Cardiac muscle cell (in vitro differentiated cells and primary cell): ENCODE data around the gene CNTRL. TPM values are rescaled to one million over a fixed set of nuclear protein-coding genes. Genes with fewer than 3 reads are reported as not detected.
A peak's percentile ranks its signal among the peaks of the same experiment; 100 is the strongest.

Experiments
- DNase-seq, 2 donors: peaks; one replicate each; pipeline versions ENCODE4 v3.0.0 to v3.0.0-alpha.2; 2010 to 2017; ENCODE audit warnings: low read depth in 1 of 2, low spot score in 1 of 2
- H3K27ac ChIP-seq: fragments of 200-600 bp; sonication (generic); 2 replicates; pipeline ENCODE4 v1.5.1; 2016
- H3K27me3 ChIP-seq: fragments of 200-600 bp; sonication (generic); 2 replicates; pipeline ENCODE4 v1.6.0; 2016; ENCODE audit warnings: control low read depth
- H3K36me3 ChIP-seq: fragments of 200-600 bp; sonication (generic); 2 replicates; pipeline ENCODE4 v1.5.1; 2016; ENCODE audit warnings: control low read depth
- H3K4me1 ChIP-seq: fragments of 200-600 bp; sonication (generic); 2 replicates; pipeline ENCODE4 v1.8.1; 2017; ENCODE audit warnings: low read depth, mild to moderate bottlenecking, mixed run types
- H3K4me3 ChIP-seq: fragments of 200-600 bp; sonication (generic); 2 replicates; pipeline ENCODE4 v1.5.1; 2016; ENCODE audit warnings: mild to moderate bottlenecking
- H3K9me3 ChIP-seq: fragments of 200-600 bp; sonication (generic); 2 replicates; pipeline ENCODE4 v1.5.1; 2017; ENCODE audit warnings: low read depth, mild to moderate bottlenecking, control low read depth
- CTCF ChIP-seq: IDR thresholded peaks from 2 replicates; pipeline ENCODE4 v1.5.1; 2012; ENCODE audit warnings: low read depth, mild to moderate bottlenecking, low read length
- polyA plus RNA-seq: library from polyadenylated mRNA; unstranded; fragments of >200 nt; fragmentation: Nextera tagmentation; extraction: Ambion mirVana; gene quantifications from 2 replicates; pipeline ENCODE4 v1.2.1, GENCODE V29; 2016
- total RNA-seq: library from RNA; depleted of rRNA; stranded (reverse); fragments of >200 nt; gene quantifications from 2 replicates; pipeline ENCODE4 v1.2.3, GENCODE V29; 2016

The CNTRL gene
- total and polyA plus RNA-seq, 2 experiments from 2014 or later, result 6.3 to 24.6 TPM

GRCh38 chr9:121204121-121204520 is 129.4 kb downstream of the CNTRL start:
- Histone ChIP-seq H3K4me3 (no peak overlapping the region), H3K27me3 (no peaks in the 10 kb centered on the region), H3K27ac (no peak overlapping the region), H3K36me3 (no peaks in the 10 kb centered on the region), H3K4me1 (peaks cover 13% of the 10 kb centered on the region), H3K9me3 (no peaks in the 10 kb centered on the region)
- no peak for DNase-seq
- TF ChIP-seq CTCF, result no peak

GRCh38 chr9:121204611-121205010 is 129.9 kb downstream of the CNTRL start:
- Histone ChIP-seq H3K27me3 (no peaks in the 10 kb centered on the region), H3K36me3 (no peaks in the 10 kb centered on the region), H3K4me3 (no peak overlapping the region), H3K9me3 (no peaks in the 10 kb centered on the region), H3K27ac (no peak overlapping the region), H3K4me1 (peaks cover 8% of the 10 kb centered on the region)
- no peak for DNase-seq
- no peak for TF ChIP-seq CTCF

GRCh38 chr9:121206516-121207370 is 132.0 kb downstream of the CNTRL start:
- Histone ChIP-seq H3K27me3 (no peaks in the 10 kb centered on the region), H3K9me3 (no peaks in the 10 kb centered on the region), H3K4me3 (no peak overlapping the region), H3K36me3 (no peaks in the 10 kb centered on the region), H3K27ac (no peak overlapping the region), H3K4me1 (no peaks in the 10 kb centered on the region)
- peak in 1 of 2 donors; percentile 45 for DNase-seq
- TF ChIP-seq CTCF, result no peak

- no peaks in the 10 kb centered on the region for H3K4me1 ChIP-seq
- H3K4me3 ChIP-seq, result no peak overlapping the region
- no peak overlapping the region for H3K27ac ChIP-seq
- no peak for DNase-seq
- no peaks in the 10 kb centered on the region for H3K36me3 ChIP-seq
- H3K27me3 ChIP-seq, result no peaks in the 10 kb centered on the region
- TF ChIP-seq CTCF, result no peak
- H3K9me3 ChIP-seq, result no peaks in the 10 kb centered on the region
Measured at GRCh38 chr9:121207371-121207940, 132.7 kb downstream of the CNTRL start.

- Histone ChIP-seq H3K4me3 (no peak overlapping the region), H3K4me1 (no peaks in the 10 kb centered on the region), H3K27ac (no peak overlapping the region), H3K36me3 (no peaks in the 10 kb centered on the region), H3K27me3 (no peaks in the 10 kb centered on the region), H3K9me3 (no peaks in the 10 kb centered on the region)
- TF ChIP-seq CTCF, result no peak
- DNase-seq, result no peak
Measured at GRCh38 chr9:121210536-121210935, 135.8 kb downstream of the CNTRL start.
